Panc1 (cell line): ENCODE data around the gene IFIT3.
"Not testable (repeated sequence)": the region's sequence is repeated elsewhere in the genome, so short reads cannot be mapped to it uniquely, and the experiment has no call there.

Experiments used
- CTCF ChIP-seq: fragments of 450-650 bp; IDR thresholded peaks from 2 replicates; pipeline ENCODE4 v1.5.1; 2017; ENCODE audit warnings: mild to moderate bottlenecking
- POLR2AphosphoS5 ChIP-seq: IDR thresholded peaks from 2 replicates; pipeline ENCODE4 v1.6.1; 2012; ENCODE audit warnings: mild to moderate bottlenecking, low read depth, low read length, moderate library complexity
- SIN3A ChIP-seq: IDR thresholded peaks from 2 replicates; pipeline ENCODE4 v1.6.1; 2012; ENCODE audit warnings: low read depth, mild to moderate bottlenecking, low read length, moderate library complexity, borderline replicate concordance; ENCODE audit not compliant: insufficient read depth

DNA sequence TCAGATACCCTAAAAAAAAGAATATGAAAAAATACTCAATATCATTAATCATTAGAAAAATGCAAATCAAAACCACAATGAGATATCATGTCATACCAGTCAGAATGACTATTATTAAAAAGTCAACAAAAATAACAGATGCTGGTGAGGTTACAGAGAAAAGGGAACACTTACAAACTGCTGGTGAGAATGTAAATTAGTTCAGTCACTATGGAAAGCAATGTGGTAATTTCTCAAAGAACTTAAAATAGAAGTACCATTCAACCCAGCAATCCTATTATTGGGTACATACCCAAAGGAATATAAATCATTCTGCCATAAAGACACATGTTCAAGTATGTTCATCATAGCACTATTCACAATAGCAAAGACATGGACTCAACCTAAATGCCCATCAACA lies 2.7 kb upstream of the IFIT3 start:
- TF ChIP-seq POLR2AphosphoS5, CTCF, SIN3A: not testable (repeated sequence)
